ENCODE measurements around the gene WDR6.
A peak's percentile ranks its signal among the peaks of the same experiment; 100 is the strongest.

WDR6 gene

DNA sequence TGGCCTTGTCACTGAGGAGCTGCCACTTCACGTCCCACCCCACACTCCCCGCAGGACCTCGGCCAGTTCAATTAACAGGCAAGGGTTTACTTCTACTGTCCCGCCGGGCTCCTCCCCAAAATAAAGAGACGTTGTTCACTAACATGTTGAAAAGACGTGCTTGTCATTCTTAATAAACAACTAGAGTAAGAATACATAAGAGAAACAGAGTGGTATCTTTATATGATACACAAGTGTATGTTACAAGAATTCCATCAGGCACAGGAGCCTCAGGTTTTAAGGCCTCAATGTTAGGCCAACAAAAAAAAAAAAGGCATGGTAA lies 22.3 kb downstream of the WDR6 start:
- Histone ChIP-seq H3K36me3 (ENCODE audit: low read length) (peaks cover 16% of the 10 kb centered on the region), H3K4me2 (ENCODE audit: low read depth, low read length, poor library complexity, severe bottlenecking) (peak overlapping the region; percentile 54), H3K9ac (ENCODE audit: low read length) (peak overlapping the region; percentile 83), H2AFZ (ENCODE audit: low read depth, low read length, severe bottlenecking) (no peak overlapping the region), H3K4me3 (ENCODE audit: insufficient read depth, low read length, poor library complexity, severe bottlenecking) (no peak overlapping the region), H3K9me3 (ENCODE audit: insufficient read depth, low read length) (no peaks in the 10 kb centered on the region), H3K27ac (ENCODE audit: low read depth, low read length) (peak overlapping the region; percentile 49), H3K9me2 (replicated peaks; ENCODE audit: insufficient read depth, low read length) (no peaks in the 10 kb centered on the region), H3K27me3 (ENCODE audit: low read length) (no peaks in the 10 kb centered on the region), H4K20me1 (ENCODE audit: low read depth, low read length) (no peaks in the 10 kb centered on the region), H3K79me2 (ENCODE audit: insufficient read depth, low read length) (peaks cover 19% of the 10 kb centered on the region), H3F3A (ENCODE audit: insufficient read depth) (peaks cover 18% of the 10 kb centered on the region)
- no peak for TF ChIP-seq EZH2phosphoT487 (conservative IDR thresholded peaks at IDR 0.05; ENCODE audit: low read length)
- TF ChIP-seq, protein P1, sequence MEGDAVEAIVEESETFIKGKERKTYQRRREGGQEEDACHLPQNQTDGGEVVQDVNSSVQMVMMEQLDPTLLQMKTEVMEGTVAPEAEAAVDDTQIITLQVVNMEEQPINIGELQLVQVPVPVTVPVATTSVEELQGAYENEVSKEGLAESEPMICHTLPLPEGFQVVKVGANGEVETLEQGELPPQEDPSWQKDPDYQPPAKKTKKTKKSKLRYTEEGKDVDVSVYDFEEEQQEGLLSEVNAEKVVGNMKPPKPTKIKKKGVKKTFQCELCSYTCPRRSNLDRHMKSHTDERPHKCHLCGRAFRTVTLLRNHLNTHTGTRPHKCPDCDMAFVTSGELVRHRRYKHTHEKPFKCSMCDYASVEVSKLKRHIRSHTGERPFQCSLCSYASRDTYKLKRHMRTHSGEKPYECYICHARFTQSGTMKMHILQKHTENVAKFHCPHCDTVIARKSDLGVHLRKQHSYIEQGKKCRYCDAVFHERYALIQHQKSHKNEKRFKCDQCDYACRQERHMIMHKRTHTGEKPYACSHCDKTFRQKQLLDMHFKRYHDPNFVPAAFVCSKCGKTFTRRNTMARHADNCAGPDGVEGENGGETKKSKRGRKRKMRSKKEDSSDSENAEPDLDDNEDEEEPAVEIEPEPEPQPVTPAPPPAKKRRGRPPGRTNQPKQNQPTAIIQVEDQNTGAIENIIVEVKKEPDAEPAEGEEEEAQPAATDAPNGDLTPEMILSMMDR (IDR thresholded peaks at IDR 0.05; ENCODE audit: insufficient read depth, low read length, poor library complexity, severe bottlenecking): no peak

DNA sequence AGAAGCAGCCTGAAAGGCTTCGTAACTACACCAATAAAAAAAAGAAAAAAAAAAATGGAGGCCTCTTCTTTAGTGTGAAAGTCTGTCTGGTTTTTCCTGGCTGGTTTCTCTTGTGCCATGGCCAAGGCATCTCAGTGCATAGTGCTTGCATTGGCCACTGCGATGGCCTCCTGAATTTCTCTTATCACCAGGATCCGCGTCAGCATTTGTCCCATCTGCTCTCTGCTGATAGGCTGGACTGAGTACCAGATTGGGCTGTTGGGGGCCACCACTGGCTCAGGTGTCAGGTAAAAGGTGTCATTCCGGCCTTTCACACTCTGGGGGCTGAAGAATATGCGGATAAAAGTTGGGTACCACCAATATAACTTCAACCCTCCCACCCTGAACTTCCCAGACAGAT lies 23.1 kb downstream of the WDR6 start:
- peaks cover 19% of the 10 kb centered on the region for H3K79me2 ChIP-seq (ENCODE audit: insufficient read depth, low read length)
- no peak overlapping the region for H3K4me2 ChIP-seq (ENCODE audit: low read depth, low read length, poor library complexity, severe bottlenecking)
- H3K36me3 ChIP-seq (ENCODE audit: low read length): peaks cover 23% of the 10 kb centered on the region
- no peak for TF ChIP-seq EZH2phosphoT487 (conservative IDR thresholded peaks at IDR 0.05; ENCODE audit: low read length)
- TF ChIP-seq, protein P1 (IDR thresholded peaks at IDR 0.05; ENCODE audit: insufficient read depth, low read length, poor library complexity, severe bottlenecking): no peak
- H3K9me2 ChIP-seq (replicated peaks; ENCODE audit: insufficient read depth, low read length): no peaks in the 10 kb centered on the region
- no peak overlapping the region for H3K27ac ChIP-seq (ENCODE audit: low read depth, low read length)
- no peak overlapping the region for H3K9ac ChIP-seq (ENCODE audit: low read length)
- H3K9me3 ChIP-seq (ENCODE audit: insufficient read depth, low read length): no peaks in the 10 kb centered on the region
- no peak overlapping the region for H2AFZ ChIP-seq (ENCODE audit: low read depth, low read length, severe bottlenecking)
- peaks cover 18% of the 10 kb centered on the region for H3F3A ChIP-seq (ENCODE audit: insufficient read depth)
- H4K20me1 ChIP-seq (ENCODE audit: low read depth, low read length): no peaks in the 10 kb centered on the region
- H3K27me3 ChIP-seq (ENCODE audit: low read length): no peaks in the 10 kb centered on the region
- H3K4me3 ChIP-seq (ENCODE audit: insufficient read depth, low read length, poor library complexity, severe bottlenecking): no peak overlapping the region

DNA sequence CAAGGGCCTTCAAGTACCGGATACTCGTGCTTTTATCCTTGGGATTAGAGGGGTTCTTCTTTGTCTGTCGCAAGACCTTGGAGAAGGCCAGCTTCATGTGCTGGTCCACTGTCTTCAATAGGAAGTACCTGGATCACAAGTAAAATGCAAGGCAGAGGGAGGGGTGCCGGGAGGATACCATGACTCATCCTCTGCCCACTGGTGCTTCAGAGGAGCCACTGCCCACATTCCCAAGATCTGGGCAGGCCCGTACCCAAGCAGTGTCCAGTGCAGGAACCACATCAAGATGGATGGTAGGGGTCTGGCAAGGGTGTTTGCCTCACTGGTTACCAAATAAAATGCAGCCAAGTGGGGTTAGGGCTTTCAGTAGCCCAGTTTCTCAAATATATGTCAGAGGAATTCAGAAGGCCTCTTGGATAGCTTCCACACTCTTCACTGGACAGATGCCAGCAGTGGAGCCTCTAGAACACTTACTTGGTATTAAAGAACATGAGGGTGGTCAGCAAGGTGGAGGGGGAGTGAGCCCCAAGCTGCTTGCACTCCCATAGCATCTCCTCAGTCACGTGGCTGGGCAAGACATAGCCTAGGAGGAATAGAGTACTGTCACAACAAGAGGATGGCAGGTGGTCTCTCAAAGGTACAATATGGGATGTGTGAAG lies 25.6 kb downstream of the WDR6 start:
- TF ChIP-seq, protein P1 (IDR thresholded peaks at IDR 0.05; ENCODE audit: insufficient read depth, low read length, poor library complexity, severe bottlenecking): no peak
- no peak for TF ChIP-seq EZH2phosphoT487 (conservative IDR thresholded peaks at IDR 0.05; ENCODE audit: low read length)
- Histone ChIP-seq H3K36me3 (ENCODE audit: low read length) (peaks cover 12% of the 10 kb centered on the region), H3F3A (ENCODE audit: insufficient read depth) (peaks cover 19% of the 10 kb centered on the region)

More for the DNA sequence above, 25.6 kb downstream of the WDR6 start:
- no peaks in the 10 kb centered on the region for H3K9me3 ChIP-seq (ENCODE audit: insufficient read depth, low read length)
- peaks cover 17% of the 10 kb centered on the region for H3K79me2 ChIP-seq (ENCODE audit: insufficient read depth, low read length)
- no peak overlapping the region for H3K9ac ChIP-seq (ENCODE audit: low read length)
- H3K4me3 ChIP-seq (ENCODE audit: insufficient read depth, low read length, poor library complexity, severe bottlenecking): no peak overlapping the region
- no peaks in the 10 kb centered on the region for H4K20me1 ChIP-seq (ENCODE audit: low read depth, low read length)
- no peaks in the 10 kb centered on the region for H3K9me2 ChIP-seq (replicated peaks; ENCODE audit: insufficient read depth, low read length)
- no peak overlapping the region for H3K27ac ChIP-seq (ENCODE audit: low read depth, low read length)
- H3K4me2 ChIP-seq (ENCODE audit: low read depth, low read length, poor library complexity, severe bottlenecking): no peak overlapping the region
- no peaks in the 10 kb centered on the region for H3K27me3 ChIP-seq (ENCODE audit: low read length)
- no peak overlapping the region for H2AFZ ChIP-seq (ENCODE audit: low read depth, low read length, severe bottlenecking)
